Heart left ventricle (tissue), 16 donors: ENCODE data around the gene GLE1. TPM values are rescaled to one million over a fixed set of nuclear protein-coding genes. Genes with fewer than 3 reads are reported as not detected.
A peak's percentile ranks its signal among the peaks of the same experiment; 100 is the strongest.

ENCODE experiments used
- ATAC-seq, 4 donors: fragments of 200-7000 bp; cut with Tn5 transposase; one replicate each; pipeline ENCODE4 v1.9.1; 2020 to 2022; ENCODE audit warnings: moderate library complexity in 4 of 4, mild to moderate bottlenecking in 3 of 4, moderate number of reproducible peaks in 1 of 4
- DNase-seq, 5 donors: peaks; one replicate each; pipeline ENCODE4 v3.0.0-alpha.2; 2020
- H3K27ac ChIP-seq, 12 donors: fragments of 200-600 bp; sonication (generic) in 4 of 12; one replicate each; pipeline versions ENCODE4 v1.5.0 to v1.8.0; 2016 to 2022; ENCODE audit warnings: mild to moderate bottlenecking in 2 of 12
- H3K27me3 ChIP-seq, 9 donors: fragments of 200-600 bp; sonication (generic) in 2 of 9; one replicate each; pipeline versions ENCODE4 v1.5.1 to v1.8.0; 2016 to 2022; ENCODE audit warnings: mild to moderate bottlenecking in 3 of 9
- H3K36me3 ChIP-seq, 9 donors: fragments of 200-600 bp; sonication (generic) in 2 of 9; one replicate each; pipeline versions ENCODE4 v1.5.0 to v1.8.0; 2018 to 2022; ENCODE audit warnings: mild to moderate bottlenecking in 2 of 9
- H3K4me1 ChIP-seq, 12 donors: fragments of 200-600 bp; sonication (generic) in 4 of 12; one replicate each; pipeline versions ENCODE4 v1.5.0 to v1.8.0; 2016 to 2022; ENCODE audit warnings: mild to moderate bottlenecking in 3 of 12
- H3K4me3 ChIP-seq, 12 donors: fragments of 200-600 bp; sonication (generic) in 4 of 12; one replicate each; pipeline versions ENCODE4 v1.5.0 to v1.8.0; 2017 to 2022; ENCODE audit warnings: mild to moderate bottlenecking in 9 of 12, moderate library complexity in 4 of 12
- H3K9me3 ChIP-seq, 12 donors: fragments of 200-600 bp; sonication (generic) in 4 of 12; one replicate each; pipeline versions ENCODE4 v1.5.0 to v1.8.0; 2016 to 2022; ENCODE audit warnings: mild to moderate bottlenecking in 1 of 12
- CTCF ChIP-seq, 12 donors: fragments of 200-600 bp; sonication (generic) in 4 of 12; IDR thresholded peaks; one replicate each; pipeline versions ENCODE4 v1.5.0 to v1.8.0; 2018 to 2022; ENCODE audit warnings: antibody characterized with exemption in 12 of 12, mild to moderate bottlenecking in 5 of 12
- POLR2A ChIP-seq, 2 donors: fragments of 450-650 bp; IDR thresholded peaks; one replicate each; pipeline ENCODE4 v1.6.1; 2017; ENCODE audit warnings: antibody characterized with exemption in 2 of 2, mild to moderate bottlenecking in 2 of 2, moderate library complexity in 2 of 2
- WGBS, 4 donors: extraction: QIAGEN DNeasy Blood & Tissue Kit in 2 of 4; methylation state at CpG; one replicate each; pipeline versions ENCODE4 v1.1.5 to v1.1.7; 2013 to 2018; 5-methylcytosine and 5-hydroxymethylcytosine counted together
- intact Hi-C, 10 donors: fragments of 100-400 bp; cut with DNase I; formaldehyde crosslinking; loops; one replicate each; pipeline versions ENCODE4 v1.11.1 to v1.14.2; 2022
- polyA plus RNA-seq, 2 donors: library from polyadenylated mRNA; stranded (reverse); fragments of 200-250 nt; gene quantifications; one replicate each; pipeline ENCODE4 v1.2.3, GENCODE V29; 2013
- total RNA-seq, 9 donors: library from RNA; depleted of rRNA in 2 of 9; stranded (reverse); fragments of >200 nt in 2 of 9; fragmentation: NEBNext Ultra II Directional in 3 of 9; extraction: Animal tissue kit (Norgen Biotek cat#: 25700) in 3 of 9; gene quantifications; one replicate each; pipeline versions ENCODE4 v1.1.0 to v1.2.4, GENCODE V29; 2016 to 2023
- donor health status: ischemic (EF 13 %, LVEDD 7.1; RV severe dilation, severe dysfunction).
- donor health status: healthy with polysubstance abuse.
- donor health status: DM: no; HTN: yes; CAD: no.
- donor health status: DM: no; HTN: no; CAD: no.
- donor health status: ischemic (EF 25% LVEDD 6.9; RV normal size, moderate dysfunction).
- donor health status: ischemic (EF 25% LVEDD 5.7; RV mildly dilated, moderate dysfunction).
- donor health status: healthy.
- donor health status: DM: yes; HTN: yes; CAD: no.
- donor health status: ischemic (EF 35%, LVEDD 5.7; RV mildly dilated, moderate dysfunction).
- donor health status: nonischemic (EF 11% LVEDD 7.7; RV severe dilation, severe dysfunction).
- donor health status: DM: yes; HTN: yes; CAD: no.
- donor health status: PGD.
- donor health status: ischemic (EF 29% LVEDD 5.4; RV normal size, mild dysfunction).
- donor health status: nonischemic (EF 23%, LVEDD 6.1; RV moderate dilation, normal function).

GLE1 gene
- total and polyA plus RNA-seq, 11 donors: 7.5 to 23.5 (median 19.9) TPM

DNA sequence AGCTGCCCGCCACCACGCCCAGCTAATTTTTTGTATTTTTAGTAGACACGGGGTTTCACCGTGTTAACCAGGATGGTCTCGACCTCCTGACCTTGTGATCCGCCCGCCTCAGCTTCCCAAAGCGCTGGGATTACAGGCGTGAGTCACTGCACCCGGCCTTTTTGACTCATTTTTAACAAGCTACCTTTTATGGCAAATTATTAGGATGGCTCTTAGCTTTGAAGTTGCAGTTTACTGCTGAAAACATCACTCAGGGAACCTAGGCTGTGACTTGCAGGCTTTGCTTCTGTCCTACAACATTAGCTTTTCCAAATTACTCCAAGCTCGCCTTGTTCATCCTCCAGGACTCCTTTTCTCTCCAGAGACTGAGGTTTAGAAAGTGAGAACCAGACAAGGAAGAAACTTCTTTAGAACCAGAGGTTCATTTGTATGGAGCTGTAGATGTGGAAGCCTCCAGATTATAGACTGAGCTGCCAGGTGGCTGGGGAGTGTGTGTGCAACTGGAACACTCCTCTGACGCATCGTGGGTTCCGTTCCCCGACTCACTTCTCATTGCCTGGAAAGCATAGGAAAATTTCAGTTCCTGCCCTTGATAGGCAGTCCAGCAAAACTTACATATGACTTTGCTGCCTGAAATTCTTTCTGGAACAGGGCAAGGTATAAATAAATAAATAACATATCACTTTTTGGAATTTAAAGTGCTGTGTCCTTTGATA, 24.1 kb downstream of the GLE1 start:
- intact Hi-C loops: loop anchor here in 1 of 10 donors (10.0 kb wide), 1 partner anchor 66 kb away; no protein-coding TSS in a partner anchor
- Histone ChIP-seq H3K4me1 (peaks cover 0 to 2% (median 0%) of the 10 kb centered on the region in 12 donors), H3K27ac (no peak overlapping the region), H3K27me3 (no peaks in the 10 kb centered on the region), H3K9me3 (no peaks in the 10 kb centered on the region), H3K36me3 (peaks cover 0 to 100% (median 98%) of the 10 kb centered on the region in 9 donors), H3K4me3 (no peak overlapping the region)
- no peak for DNase-seq
- WGBS, 4 donors: 92 to 94% (median 93%) methylated on average over 15 of the region's 15 CpGs
- TF ChIP-seq CTCF (IDR thresholded peaks at IDR 0.05): no peak
- TF ChIP-seq POLR2A (IDR thresholded peaks at IDR 0.05): no peak
- no peak for ATAC-seq

GRCh38 chr9:128529191-128529590, 24.7 kb downstream of the GLE1 start:
- no peak for DNase-seq
- H3K27me3 ChIP-seq: no peaks in the 10 kb centered on the region
- no peak overlapping the region for H3K27ac ChIP-seq
- H3K9me3 ChIP-seq: no peaks in the 10 kb centered on the region
- peaks cover 0 to 100% (median 98%) of the 10 kb centered on the region in 9 donors for H3K36me3 ChIP-seq
- H3K4me3 ChIP-seq: no peak overlapping the region
- intact Hi-C loops: loop anchor here in 1 of 10 donors (10.0 kb wide), 1 partner anchor 66 kb away; no protein-coding TSS in a partner anchor
- no peaks in the 10 kb centered on the region for H3K4me1 ChIP-seq
- WGBS, 4 donors: 46 to 65% (median 61%) methylated on average over 4 of the region's 4 CpGs
- TF ChIP-seq POLR2A (IDR thresholded peaks at IDR 0.05) (no peak), CTCF (IDR thresholded peaks at IDR 0.05) (no peak)
- ATAC-seq: no peak

- intact Hi-C loops: no loop called here
- H3K36me3 ChIP-seq: peaks cover 0 to 100% (median 98%) of the 10 kb centered on the region in 9 donors
- WGBS, 4 donors: 81 to 91% (median 89%) methylated on average over 4 of the region's 4 CpGs
- H3K27me3 ChIP-seq: no peaks in the 10 kb centered on the region
- H3K27ac ChIP-seq: no peak overlapping the region
- H3K9me3 ChIP-seq: no peaks in the 10 kb centered on the region
- ATAC-seq (no peak), DNase-seq (no peak)
- no peak for TF ChIP-seq POLR2A (IDR thresholded peaks at IDR 0.05)
- no peak for TF ChIP-seq CTCF (IDR thresholded peaks at IDR 0.05)
- no peaks in the 10 kb centered on the region for H3K4me1 ChIP-seq
- H3K4me3 ChIP-seq: no peak overlapping the region
Measured at GRCh38 chr9:128532581-128532980, 28.1 kb downstream of the GLE1 start.

DNA sequence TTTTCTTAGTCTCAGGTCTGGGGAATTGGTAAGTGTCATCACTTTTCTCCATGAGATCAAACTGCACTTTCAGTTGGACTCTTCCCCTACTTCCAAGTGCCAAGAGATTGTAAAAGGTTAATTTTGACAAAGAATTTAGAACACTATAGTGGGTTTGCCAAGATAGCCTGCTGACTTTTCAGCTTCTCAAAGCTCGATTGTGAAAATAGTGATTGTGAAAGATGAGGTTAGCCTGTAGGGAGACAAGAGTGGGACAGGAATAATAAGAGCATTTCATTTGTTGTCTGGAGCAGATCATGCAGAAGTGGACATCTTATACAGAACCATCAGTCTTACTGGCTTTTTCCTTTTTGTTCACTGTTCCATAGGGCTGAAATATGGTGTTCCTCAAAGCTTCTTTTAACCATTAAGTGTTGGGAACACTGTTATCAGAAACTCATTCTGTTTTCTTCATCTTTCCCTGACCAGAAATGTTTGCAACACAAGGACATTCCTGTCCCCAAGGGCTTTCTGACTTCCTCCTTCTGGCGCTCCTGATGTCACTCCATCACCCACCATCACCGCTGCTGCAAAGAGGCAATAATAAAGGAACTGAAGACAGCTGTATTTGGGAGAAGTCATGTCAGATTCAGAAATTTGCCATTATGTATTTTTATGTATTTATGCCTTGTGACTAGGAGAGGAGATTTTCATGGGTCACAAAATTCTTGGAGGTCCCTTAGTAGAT, 36.3 kb downstream of the GLE1 start:
- no peaks in the 10 kb centered on the region for H3K9me3 ChIP-seq
- H3K4me1 ChIP-seq: peaks cover 0 to 16% (median 0%) of the 10 kb centered on the region in 12 donors
- no peaks in the 10 kb centered on the region for H3K27me3 ChIP-seq
- no peak overlapping the region for H3K4me3 ChIP-seq
- peak overlapping the region in 3 of 12 donors; percentile 4 to 20 (median 7) for H3K27ac ChIP-seq
- DNase-seq: no peak
- peak in 3 of 4 donors; percentile 30 to 62 (median 45) for ATAC-seq
- no peak for TF ChIP-seq CTCF (IDR thresholded peaks at IDR 0.05)
- no peak for TF ChIP-seq POLR2A (IDR thresholded peaks at IDR 0.05)
- intact Hi-C loops: no loop called here
- H3K36me3 ChIP-seq: peaks cover 0 to 90% (median 75%) of the 10 kb centered on the region in 9 donors
- WGBS, 4 donors: 53 to 63% (median 59%) methylated on average over 3 of the region's 3 CpGs
